Measurements from ENCODE around the gene HPSE2.

Gene HPSE2

GRCh38 chr10:98415731-98416119 lies 819.9 kb downstream of the HPSE2 start:
- H2AK5ac ChIP-seq (ENCODE audit: low read length), result no peak overlapping the region
- no peak overlapping the region for H3K9ac ChIP-seq (ENCODE audit: low read length)
- H2BK15ac ChIP-seq (replicated peaks; ENCODE audit: low read depth), result no peak overlapping the region
- no peak overlapping the region for H3K27ac ChIP-seq (ENCODE audit: low read depth, low read length)
- H3K4ac ChIP-seq (ENCODE audit: low read depth, low read length), result no peak overlapping the region
- H3K23ac ChIP-seq (ENCODE audit: low read length), result no peak overlapping the region
- no peak overlapping the region for H3K4me3 ChIP-seq (ENCODE audit: low read length)
- no peak overlapping the region for H4K5ac ChIP-seq (ENCODE audit: low read length)
- H3K27me3 ChIP-seq (ENCODE audit: insufficient read depth, low read length, poor library complexity), result no peaks in the 10 kb centered on the region
- H2BK5ac ChIP-seq (ENCODE audit: low read length), result no peak overlapping the region
- no peak overlapping the region for H2BK120ac ChIP-seq (ENCODE audit: low read depth, low read length)
- WGBS (ENCODE audit: extremely low coverage, insufficient coverage, low lambda C conversion rate), result no CpG with 5 or more reads among the region's 8 CpGs
- H3K79me2 ChIP-seq (ENCODE audit: control insufficient read depth, insufficient read depth, low read length), result no peaks in the 10 kb centered on the region
- no peak for DNase-seq
- no peak overlapping the region for H3K18ac ChIP-seq (ENCODE audit: low read length)
- H3K36me3 ChIP-seq (ENCODE audit: control insufficient read depth, insufficient read depth, low read length), result no peaks in the 10 kb centered on the region
- peaks cover 6% of the 10 kb centered on the region for H3K4me1 ChIP-seq (ENCODE audit: control insufficient read depth, low read depth, low read length)
- H3K79me1 ChIP-seq (ENCODE audit: low read length), result no peaks in the 10 kb centered on the region
- peak overlapping the region; percentile 75 for H3K56ac ChIP-seq (ENCODE audit: low read length)
- H4K8ac ChIP-seq (ENCODE audit: low read depth, low read length), result no peak overlapping the region
- H3K4me2 ChIP-seq (ENCODE audit: low read length), result no peak overlapping the region

- Histone ChIP-seq H3K18ac (ENCODE audit: low read length) (peak within 1 kb of the TSS; percentile 34), H3K79me2 (ENCODE audit: control insufficient read depth, insufficient read depth, low read length) (no peaks in the 10 kb centered on the region), H2BK15ac (replicated peaks; ENCODE audit: low read depth) (no peak within 1 kb of the TSS), H2AK5ac (ENCODE audit: low read length) (peak within 1 kb of the TSS; percentile 12), H4K8ac (ENCODE audit: low read depth, low read length) (no peak within 1 kb of the TSS), H3K4me1 (ENCODE audit: control insufficient read depth, low read depth, low read length) (peaks cover 6% of the 10 kb centered on the region), H3K23ac (ENCODE audit: low read length) (no peak within 1 kb of the TSS), H3K9ac (ENCODE audit: low read length) (peak within 1 kb of the TSS; percentile 78), H2BK120ac (ENCODE audit: low read depth, low read length) (no peak within 1 kb of the TSS), H3K4me2 (ENCODE audit: low read length) (peak within 1 kb of the TSS; percentile 44), H3K36me3 (ENCODE audit: control insufficient read depth, insufficient read depth, low read length) (no peaks in the 10 kb centered on the region), H2BK5ac (ENCODE audit: low read length) (peak within 1 kb of the TSS; percentile 89), H4K5ac (ENCODE audit: low read length) (no peak within 1 kb of the TSS), H3K4ac (ENCODE audit: low read depth, low read length) (peak within 1 kb of the TSS; percentile 74), H3K27me3 (ENCODE audit: insufficient read depth, low read length, poor library complexity) (no peaks in the 10 kb centered on the region), H3K56ac (ENCODE audit: low read length) (peak within 1 kb of the TSS; percentile 88), H3K27ac (ENCODE audit: low read depth, low read length) (peak within 1 kb of the TSS; percentile 31), H3K4me3 (ENCODE audit: low read length) (peak within 1 kb of the TSS; percentile 54), H3K79me1 (ENCODE audit: low read length) (no peaks in the 10 kb centered on the region)
- DNase-seq, result peak; percentile 97
- no CpG with 5 or more reads among the region's 25 CpGs for WGBS (ENCODE audit: extremely low coverage, insufficient coverage, low lambda C conversion rate)
Measured at GRCh38 chr10:98414932-98415730, 820.5 kb downstream of the HPSE2 start, which contains the start of gene PYROXD2. TSS of gene PYROXD2 (minus strand) at chr10:98415182. CDS start at chr10:98415135, 47 bp downstream.

GRCh38 chr10:98414578-98414931 lies 821.1 kb downstream of the HPSE2 start:
- no peak overlapping the region for H2BK120ac ChIP-seq (ENCODE audit: low read depth, low read length)
- peak overlapping the region; percentile 31 for H3K27ac ChIP-seq (ENCODE audit: low read depth, low read length)
- H2BK5ac ChIP-seq (ENCODE audit: low read length), result peak overlapping the region; percentile 89
- H2AK5ac ChIP-seq (ENCODE audit: low read length), result peak overlapping the region; percentile 12
- no peaks in the 10 kb centered on the region for H3K27me3 ChIP-seq (ENCODE audit: insufficient read depth, low read length, poor library complexity)
- H4K5ac ChIP-seq (ENCODE audit: low read length), result no peak overlapping the region
- no peaks in the 10 kb centered on the region for H3K79me2 ChIP-seq (ENCODE audit: control insufficient read depth, insufficient read depth, low read length)
- H3K4me2 ChIP-seq (ENCODE audit: low read length), result peak overlapping the region; percentile 44
- peaks cover 6% of the 10 kb centered on the region for H3K4me1 ChIP-seq (ENCODE audit: control insufficient read depth, low read depth, low read length)
- peak overlapping the region; percentile 78 for H3K9ac ChIP-seq (ENCODE audit: low read length)
- no peaks in the 10 kb centered on the region for H3K79me1 ChIP-seq (ENCODE audit: low read length)
- no CpG with 5 or more reads among the region's 3 CpGs for WGBS (ENCODE audit: extremely low coverage, insufficient coverage, low lambda C conversion rate)
- H4K8ac ChIP-seq (ENCODE audit: low read depth, low read length), result no peak overlapping the region
- peak overlapping the region; percentile 88 for H3K56ac ChIP-seq (ENCODE audit: low read length)
- peak overlapping the region; percentile 54 for H3K4me3 ChIP-seq (ENCODE audit: low read length)
- H3K18ac ChIP-seq (ENCODE audit: low read length), result peak overlapping the region; percentile 15
- H3K23ac ChIP-seq (ENCODE audit: low read length), result no peak overlapping the region
- H3K36me3 ChIP-seq (ENCODE audit: control insufficient read depth, insufficient read depth, low read length), result no peaks in the 10 kb centered on the region
- H3K4ac ChIP-seq (ENCODE audit: low read depth, low read length), result peak overlapping the region; percentile 74
- no peak for DNase-seq
- no peak overlapping the region for H2BK15ac ChIP-seq (replicated peaks; ENCODE audit: low read depth)

GRCh38 chr10:98411768-98412167 lies 823.9 kb downstream of the HPSE2 start:
- Histone ChIP-seq H3K23ac (ENCODE audit: low read length) (no peak overlapping the region), H3K9ac (ENCODE audit: low read length) (no peak overlapping the region), H3K4me1 (ENCODE audit: control insufficient read depth, low read depth, low read length) (peaks cover 6% of the 10 kb centered on the region), H3K4me2 (ENCODE audit: low read length) (no peak overlapping the region), H3K56ac (ENCODE audit: low read length) (no peak overlapping the region), H2BK120ac (ENCODE audit: low read depth, low read length) (no peak overlapping the region), H4K5ac (ENCODE audit: low read length) (no peak overlapping the region), H4K8ac (ENCODE audit: low read depth, low read length) (no peak overlapping the region), H2AK5ac (ENCODE audit: low read length) (no peak overlapping the region), H3K79me1 (ENCODE audit: low read length) (no peaks in the 10 kb centered on the region), H3K79me2 (ENCODE audit: control insufficient read depth, insufficient read depth, low read length) (no peaks in the 10 kb centered on the region), H2BK5ac (ENCODE audit: low read length) (no peak overlapping the region), H3K18ac (ENCODE audit: low read length) (no peak overlapping the region), H2BK15ac (replicated peaks; ENCODE audit: low read depth) (no peak overlapping the region), H3K4me3 (ENCODE audit: low read length) (no peak overlapping the region), H3K36me3 (ENCODE audit: control insufficient read depth, insufficient read depth, low read length) (no peaks in the 10 kb centered on the region), H3K27ac (ENCODE audit: low read depth, low read length) (no peak overlapping the region), H3K27me3 (ENCODE audit: insufficient read depth, low read length, poor library complexity) (no peaks in the 10 kb centered on the region), H3K4ac (ENCODE audit: low read depth, low read length) (no peak overlapping the region)
- no CpG with 5 or more reads among the region's 1 CpG for WGBS (ENCODE audit: extremely low coverage, insufficient coverage, low lambda C conversion rate)
- DNase-seq, result no peak

- Histone ChIP-seq H3K4me3 (ENCODE audit: low read length) (no peak overlapping the region), H3K4ac (ENCODE audit: low read depth, low read length) (no peak overlapping the region), H3K56ac (ENCODE audit: low read length) (no peak overlapping the region), H3K4me2 (ENCODE audit: low read length) (no peak overlapping the region), H2AK5ac (ENCODE audit: low read length) (no peak overlapping the region), H3K23ac (ENCODE audit: low read length) (no peak overlapping the region), H4K5ac (ENCODE audit: low read length) (no peak overlapping the region), H4K8ac (ENCODE audit: low read depth, low read length) (no peak overlapping the region), H3K4me1 (ENCODE audit: control insufficient read depth, low read depth, low read length) (peaks cover 6% of the 10 kb centered on the region), H3K79me2 (ENCODE audit: control insufficient read depth, insufficient read depth, low read length) (no peaks in the 10 kb centered on the region), H3K18ac (ENCODE audit: low read length) (no peak overlapping the region), H3K27me3 (ENCODE audit: insufficient read depth, low read length, poor library complexity) (no peaks in the 10 kb centered on the region), H2BK5ac (ENCODE audit: low read length) (no peak overlapping the region), H2BK15ac (replicated peaks; ENCODE audit: low read depth) (no peak overlapping the region), H3K79me1 (ENCODE audit: low read length) (no peaks in the 10 kb centered on the region), H3K27ac (ENCODE audit: low read depth, low read length) (no peak overlapping the region), H3K9ac (ENCODE audit: low read length) (no peak overlapping the region), H2BK120ac (ENCODE audit: low read depth, low read length) (no peak overlapping the region), H3K36me3 (ENCODE audit: control insufficient read depth, insufficient read depth, low read length) (no peaks in the 10 kb centered on the region)
- WGBS (ENCODE audit: extremely low coverage, insufficient coverage, low lambda C conversion rate), result no CpG with 5 or more reads among the region's 11 CpGs
- no peak for DNase-seq
Measured at GRCh38 chr10:98411166-98411565, 824.5 kb downstream of the HPSE2 start.

All from mesendoderm (in vitro differentiated cells).